ENCODE data around the gene FLVCR2. TPM values are rescaled to one million over a fixed set of nuclear protein-coding genes. Genes with fewer than 3 reads are reported as not detected.

Gene FLVCR2
- total RNA-seq, 1 donor from 2014 or later: 6.3 TPM

DNA sequence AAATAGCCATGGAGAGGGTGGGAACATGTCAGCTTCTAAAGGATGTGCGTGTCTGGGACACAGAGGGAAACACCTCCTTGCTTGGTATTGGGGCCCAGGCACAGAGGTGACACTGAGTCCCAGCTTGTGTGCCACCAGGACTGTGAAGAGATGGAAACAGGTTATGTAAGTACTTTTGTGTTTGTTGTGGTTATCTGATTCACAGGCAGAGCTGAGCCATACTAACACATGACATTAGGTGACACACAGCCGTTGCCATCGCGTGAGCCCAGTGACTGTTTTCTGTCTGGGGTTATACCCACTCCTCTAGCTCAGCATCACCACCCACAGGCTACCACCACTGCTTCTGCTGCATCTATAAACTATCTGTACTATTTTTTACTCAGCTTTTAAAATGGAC, 12.1 kb upstream of the FLVCR2 start:
- no peaks in the 10 kb centered on the region for H3K4me1 Mint-ChIP-seq (ENCODE audit: low read depth)
- no peaks in the 10 kb centered on the region for H3K36me3 Mint-ChIP-seq (ENCODE audit: insufficient read depth)
- H3K4me3 Mint-ChIP-seq (ENCODE audit: low read depth): no peak overlapping the region
- H3K9me3 Mint-ChIP-seq (ENCODE audit: low read depth): no peaks in the 10 kb centered on the region
- peaks cover 21% of the 10 kb centered on the region for H3K27me3 Mint-ChIP-seq
- no peak for TF ChIP-seq CTCF (IDR thresholded peaks at IDR 0.05; ENCODE audit: unreplicated experiment)
- no peak overlapping the region for H3K27ac Mint-ChIP-seq
- DNase-seq (ENCODE audit: low spot score, unreplicated experiment): no peak

- Mint-ChIP-seq H3K4me3 (ENCODE audit: low read depth) (no peak overlapping the region), H3K27me3 (peaks cover 25% of the 10 kb centered on the region), H3K27ac (no peak overlapping the region), H3K9me3 (ENCODE audit: low read depth) (no peaks in the 10 kb centered on the region), H3K36me3 (ENCODE audit: insufficient read depth) (no peaks in the 10 kb centered on the region), H3K4me1 (ENCODE audit: low read depth) (no peaks in the 10 kb centered on the region)
- no peak for DNase-seq (ENCODE audit: low spot score, unreplicated experiment)
- TF ChIP-seq CTCF (IDR thresholded peaks at IDR 0.05; ENCODE audit: unreplicated experiment): no peak
These were observed 11.7 kb upstream of the FLVCR2 start for GRCh38 chr14:75566752-75567151.

DNA sequence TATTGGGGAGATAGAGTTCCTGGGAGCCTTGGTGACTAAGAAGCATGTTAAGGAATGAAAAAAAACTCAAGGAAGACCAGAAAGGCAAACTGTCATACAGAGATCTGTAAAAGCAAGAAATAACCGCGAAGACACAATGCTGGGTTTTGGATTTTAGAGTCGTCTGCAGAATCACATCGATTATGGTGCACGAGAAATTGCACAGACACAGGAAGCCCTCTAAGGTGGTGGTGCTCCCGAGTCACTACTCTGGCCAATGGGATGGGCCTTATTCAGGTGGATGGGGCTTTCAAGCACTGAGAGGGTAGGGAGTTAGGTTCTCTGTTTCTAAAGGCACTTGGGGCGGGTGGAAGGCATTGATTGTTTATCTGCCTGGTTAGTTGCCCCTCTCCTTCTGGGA, 10.3 kb upstream of the FLVCR2 start:
- H3K9me3 Mint-ChIP-seq (ENCODE audit: low read depth): no peaks in the 10 kb centered on the region
- H3K36me3 Mint-ChIP-seq (ENCODE audit: insufficient read depth): no peaks in the 10 kb centered on the region
- no peak overlapping the region for H3K27ac Mint-ChIP-seq
- H3K4me1 Mint-ChIP-seq (ENCODE audit: low read depth): no peaks in the 10 kb centered on the region
- H3K27me3 Mint-ChIP-seq: peaks cover 32% of the 10 kb centered on the region
- DNase-seq (ENCODE audit: low spot score, unreplicated experiment): no peak
- H3K4me3 Mint-ChIP-seq (ENCODE audit: low read depth): no peak overlapping the region
- TF ChIP-seq CTCF (IDR thresholded peaks at IDR 0.05; ENCODE audit: unreplicated experiment): no peak

DNA sequence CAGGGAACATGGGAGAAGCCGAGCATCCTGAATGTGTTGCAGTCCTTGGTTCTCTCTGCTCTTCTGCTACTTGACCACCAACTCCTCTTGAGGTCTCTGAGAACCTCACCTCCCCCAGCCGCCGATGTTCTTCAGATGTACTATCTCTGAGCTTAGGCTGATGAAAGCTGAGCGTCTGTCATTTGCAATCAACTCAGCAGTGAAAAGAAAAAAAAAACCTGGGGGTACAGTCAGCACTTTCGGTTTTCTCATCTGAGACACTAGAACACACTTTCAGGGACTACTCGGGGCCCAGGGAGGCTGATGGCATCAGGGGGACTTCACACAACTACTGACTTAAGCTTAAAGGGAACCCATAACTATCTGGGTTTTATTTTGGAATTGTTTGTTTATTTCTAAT, 9.6 kb upstream of the FLVCR2 start:
- Mint-ChIP-seq H3K4me3 (ENCODE audit: low read depth) (no peak overlapping the region), H3K36me3 (ENCODE audit: insufficient read depth) (no peaks in the 10 kb centered on the region), H3K4me1 (ENCODE audit: low read depth) (no peaks in the 10 kb centered on the region), H3K27ac (no peak overlapping the region), H3K9me3 (ENCODE audit: low read depth) (no peaks in the 10 kb centered on the region), H3K27me3 (peaks cover 38% of the 10 kb centered on the region)
- DNase-seq (ENCODE audit: low spot score, unreplicated experiment): no peak
- TF ChIP-seq CTCF (IDR thresholded peaks at IDR 0.05; ENCODE audit: unreplicated experiment): no peak

GRCh38 chr14:75570797-75571196, 7.6 kb upstream of the FLVCR2 start:
- no peaks in the 10 kb centered on the region for H3K4me1 Mint-ChIP-seq (ENCODE audit: low read depth)
- peaks cover 48% of the 10 kb centered on the region for H3K27me3 Mint-ChIP-seq
- DNase-seq (ENCODE audit: low spot score, unreplicated experiment): no peak

More at GRCh38 chr14:75570797-75571196, 7.6 kb upstream of the FLVCR2 start:
- Mint-ChIP-seq H3K4me3 (ENCODE audit: low read depth) (no peak overlapping the region), H3K27ac (no peak overlapping the region), H3K9me3 (ENCODE audit: low read depth) (no peaks in the 10 kb centered on the region), H3K36me3 (ENCODE audit: insufficient read depth) (no peaks in the 10 kb centered on the region)
- no peak for TF ChIP-seq CTCF (IDR thresholded peaks at IDR 0.05; ENCODE audit: unreplicated experiment)

All from progenitor cell of endocrine pancreas (in vitro differentiated cells).